WTC11 (cell line): Measurements from ENCODE around the gene FGD2. TPM values are rescaled to one million over a fixed set of nuclear protein-coding genes. Genes with fewer than 3 reads are reported as not detected.

ENCODE experiments used
- ATAC-seq: fragments of 200-7000 bp; cut with Tn5 transposase; 2 replicates; pipeline ENCODE4 v1.10.0; 2021; ENCODE audit warnings: mild to moderate bottlenecking, moderate library complexity
- CTCF ChIA-PET: fragments of 300-600 bp; sonication (Branson Sonifier 250); formaldehyde crosslinking; loops from one replicate; lab custom pipeline; 2021; ENCODE audit warnings: antibody characterized with exemption; lab: Charles Lee
- POLR2A ChIA-PET: fragments of 350-600 bp; sonication (Branson Sonifier 250); formaldehyde crosslinking; loops from one replicate; lab custom pipeline; 2021; ENCODE audit warnings: antibody characterized with exemption; lab: Charles Lee
- DNase-seq: peaks from one replicate; pipeline ENCODE4 v3.0.0; 2021; ENCODE audit warnings: low spot score
- H3K27ac Mint-ChIP-seq: 2 replicates; pipeline ENCODE4 v1.8.0; 2021; ENCODE audit warnings: mixed read lengths
- H3K27me3 Mint-ChIP-seq: 2 replicates; pipeline ENCODE4 v1.8.0; 2021; ENCODE audit warnings: low read depth, mild to moderate bottlenecking, moderate library complexity, mixed read lengths
- H3K36me3 Mint-ChIP-seq: 2 replicates; pipeline ENCODE4 v1.8.0; 2021; ENCODE audit warnings: mixed read lengths
- H3K4me1 Mint-ChIP-seq: 2 replicates; pipeline ENCODE4 v1.8.0; 2022; ENCODE audit warnings: mixed read lengths
- H3K4me3 Mint-ChIP-seq: 2 replicates; pipeline ENCODE4 v1.8.0; 2021; ENCODE audit warnings: mild to moderate bottlenecking, moderate library complexity, mixed read lengths
- H3K9me3 Mint-ChIP-seq: 2 replicates; pipeline ENCODE4 v1.8.0; 2021; ENCODE audit warnings: mixed read lengths
- ARID4B ChIP-seq: sonication (generic); formaldehyde crosslinking; IDR thresholded peaks from 2 replicates; pipeline ENCODE4 v1.8.0; 2023; ENCODE audit warnings: missing genetic modification reagents, mild to moderate bottlenecking, borderline replicate concordance
- ATF3 ChIP-seq: sonication (generic); formaldehyde crosslinking; conservative IDR thresholded peaks from 2 replicates; pipeline ENCODE4 v1.8.1; 2022; ENCODE audit warnings: mild to moderate bottlenecking, missing genetic modification reagents
- CREB1 ChIP-seq: sonication (generic); formaldehyde crosslinking; IDR thresholded peaks from 2 replicates; pipeline ENCODE4 v1.8.0; 2023; ENCODE audit warnings: mild to moderate bottlenecking, missing genetic modification reagents
- CTCF ChIP-seq: fragments of 200-600 bp; IDR thresholded peaks from 2 replicates; pipeline ENCODE4 v1.8.0; 2022; ENCODE audit warnings: antibody characterized with exemption
- EMX1 ChIP-seq: fragments of 250-450 bp; sonication (Bioruptor Pico); IDR thresholded peaks from 2 replicates; pipeline ENCODE4 v1.8.0; 2021; ENCODE audit warnings: mild to moderate bottlenecking
- ETV6 ChIP-seq: sonication (generic); formaldehyde crosslinking; IDR thresholded peaks from 2 replicates; pipeline ENCODE4 v1.8.1; 2022; ENCODE audit warnings: mild to moderate bottlenecking, missing genetic modification reagents
- JAZF1 ChIP-seq: fragments of 250-450 bp; sonication (Bioruptor Pico); IDR thresholded peaks from 2 replicates; pipeline ENCODE4 v1.9.0; 2021; ENCODE audit warnings: moderate library complexity, mild to moderate bottlenecking, inconsistent platforms
- JUN ChIP-seq: sonication (generic); formaldehyde crosslinking; IDR thresholded peaks from 2 replicates; pipeline ENCODE4 v1.8.0; 2023; ENCODE audit warnings: mild to moderate bottlenecking, missing genetic modification reagents
- PRDM15 ChIP-seq: sonication (generic); formaldehyde crosslinking; IDR thresholded peaks from 2 replicates; pipeline ENCODE4 v1.8.0; 2022; ENCODE audit warnings: missing genetic modification reagents
- SMAD3 ChIP-seq: sonication (generic); formaldehyde crosslinking; IDR thresholded peaks from 2 replicates; pipeline ENCODE4 v1.8.0; 2022; ENCODE audit warnings: missing genetic modification reagents, mild to moderate bottlenecking, borderline replicate concordance
- SMAD4 ChIP-seq: sonication (generic); formaldehyde crosslinking; IDR thresholded peaks from 2 replicates; pipeline ENCODE4 v1.8.0; 2022; ENCODE audit warnings: mild to moderate bottlenecking, missing genetic modification reagents
- SOX15 ChIP-seq: fragments of 250-450 bp; sonication (Bioruptor Pico); IDR thresholded peaks from 2 replicates; pipeline ENCODE4 v1.9.0; 2021; ENCODE audit warnings: mild to moderate bottlenecking
- ZBTB21 ChIP-seq: sonication (generic); formaldehyde crosslinking; IDR thresholded peaks from 2 replicates; pipeline ENCODE4 v1.8.1; 2023; ENCODE audit warnings: mild to moderate bottlenecking, missing genetic modification reagents, borderline replicate concordance
- ZMAT4 ChIP-seq: fragments of 250-450 bp; sonication (Bioruptor Pico); IDR thresholded peaks from 2 replicates; pipeline ENCODE4 v1.9.0; 2021; ENCODE audit warnings: mild to moderate bottlenecking
- ZNF396 ChIP-seq: fragments of 250-450 bp; sonication (Bioruptor Pico); IDR thresholded peaks from 2 replicates; pipeline ENCODE4 v1.8.0; 2021; ENCODE audit warnings: mild to moderate bottlenecking, moderate library complexity, borderline replicate concordance
- total RNA-seq: library from RNA; stranded (reverse); gene quantifications from 3 replicates; pipeline ENCODE4 v1.2.3, GENCODE V29; 2021
- TF ChIP-seq, protein P1 (sequence below): sonication (generic); formaldehyde crosslinking; IDR thresholded peaks from 2 replicates; pipeline ENCODE4 v1.8.1; 2023; ENCODE audit warnings: mild to moderate bottlenecking, missing genetic modification reagents, moderate library complexity
- TF ChIP-seq, protein P2 (sequence below): sonication (generic); formaldehyde crosslinking; IDR thresholded peaks from 2 replicates; pipeline ENCODE4 v1.8.0; 2022; ENCODE audit warnings: mild to moderate bottlenecking, missing genetic modification reagents

Gene FGD2
- total RNA-seq, 1 experiment from 2014 or later: 0.31 TPM

- H3K27ac Mint-ChIP-seq: no peak overlapping the region
- no peak overlapping the region for H3K4me3 Mint-ChIP-seq
- H3K9me3 Mint-ChIP-seq: no peaks in the 10 kb centered on the region
- no peaks in the 10 kb centered on the region for H3K27me3 Mint-ChIP-seq
- peaks cover 22% of the 10 kb centered on the region for H3K4me1 Mint-ChIP-seq
- H3K36me3 Mint-ChIP-seq: no peaks in the 10 kb centered on the region
- POLR2A ChIA-PET: no interaction called here
- no peak for DNase-seq
- peak; percentile 37 for ATAC-seq
- CTCF ChIA-PET: interaction anchor here (0.6 to 3.2 kb wide), 2 partner anchors 17 to 19 kb away, joined by 3 to 24 read pairs; no protein-coding TSS in a partner anchor
- no peak for TF ChIP-seq SOX15 (CRISPR knock-in tag)
- TF ChIP-seq, protein P1, sequence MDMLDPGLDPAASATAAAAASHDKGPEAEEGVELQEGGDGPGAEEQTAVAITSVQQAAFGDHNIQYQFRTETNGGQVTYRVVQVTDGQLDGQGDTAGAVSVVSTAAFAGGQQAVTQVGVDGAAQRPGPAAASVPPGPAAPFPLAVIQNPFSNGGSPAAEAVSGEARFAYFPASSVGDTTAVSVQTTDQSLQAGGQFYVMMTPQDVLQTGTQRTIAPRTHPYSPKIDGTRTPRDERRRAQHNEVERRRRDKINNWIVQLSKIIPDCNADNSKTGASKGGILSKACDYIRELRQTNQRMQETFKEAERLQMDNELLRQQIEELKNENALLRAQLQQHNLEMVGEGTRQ (CRISPR knock-in tag): 0 out of 2 replicates have a peak, but pooled peaks have one; percentile 21
Measured at GRCh38 chr6:36999061-36999750, 6.2 kb upstream of the FGD2 start.

DNA sequence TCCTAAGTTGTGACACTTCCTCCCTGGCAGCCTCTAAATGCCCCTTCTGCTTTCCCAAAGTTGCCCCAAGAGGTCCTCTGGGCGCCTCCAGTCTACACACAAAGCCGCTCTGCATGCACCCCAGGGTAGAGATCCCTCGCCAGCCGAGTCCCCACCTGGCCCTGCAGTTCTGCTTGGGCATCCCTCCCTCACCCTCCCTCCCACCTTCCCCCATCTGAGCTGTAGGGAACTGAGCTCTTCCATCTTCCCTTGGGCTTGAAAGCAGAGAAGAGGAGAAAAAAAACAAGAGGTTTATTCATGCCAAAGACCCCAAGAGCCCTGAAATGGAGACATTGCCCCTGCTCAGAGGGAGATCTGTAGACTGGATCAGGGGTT is 5.7 kb upstream of the FGD2 start:
- no peak for DNase-seq
- no peak overlapping the region for H3K4me3 Mint-ChIP-seq
- H3K36me3 Mint-ChIP-seq: no peaks in the 10 kb centered on the region
- H3K9me3 Mint-ChIP-seq: no peaks in the 10 kb centered on the region
- ATAC-seq: no peak
- ChIA-PET POLR2A (no interaction called here), CTCF (interaction anchor here (0.6 to 3.2 kb wide), 2 partner anchors 19 to 241 kb away, joined by 4 to 24 read pairs; no protein-coding TSS in a partner anchor)
- TF ChIP-seq JUN (CRISPR knock-in tag) (no peak), SMAD4 (CRISPR knock-in tag) (no peak), CTCF (no peak), JAZF1 (no peak), SMAD3 (CRISPR knock-in tag) (no peak), ZNF396 (no peak), ARID4B (CRISPR knock-in tag) (no peak), ETV6 (CRISPR knock-in tag) (no peak), ZBTB21 (CRISPR knock-in tag) (no peak), CREB1 (CRISPR knock-in tag) (no peak)
- no peaks in the 10 kb centered on the region for H3K27me3 Mint-ChIP-seq
- H3K4me1 Mint-ChIP-seq: peaks cover 22% of the 10 kb centered on the region
- no peak overlapping the region for H3K27ac Mint-ChIP-seq

- H3K27me3 Mint-ChIP-seq: no peaks in the 10 kb centered on the region
- ChIA-PET CTCF (interaction anchor here (1.2 kb wide), 1 partner anchor 14 kb away, joined by 3 read pairs; no protein-coding TSS in a partner anchor), POLR2A (no interaction called here)
- no peaks in the 10 kb centered on the region for H3K9me3 Mint-ChIP-seq
- 0 out of 2 replicates have a peak, but pooled peaks cover 2% of the 10 kb centered on the region for H3K4me1 Mint-ChIP-seq
- ATAC-seq (no peak), DNase-seq (no peak)
- H3K27ac Mint-ChIP-seq: no peak overlapping the region; the same call in 1 of the 2 replicates
- H3K4me3 Mint-ChIP-seq: no peak overlapping the region
- H3K36me3 Mint-ChIP-seq: no peaks in the 10 kb centered on the region
- TF ChIP-seq EMX1 (CRISPR knock-in tag) (no peak), ATF3 (no peak), PRDM15 (CRISPR knock-in tag) (no peak), ZMAT4 (CRISPR knock-in tag) (no peak)
- TF ChIP-seq, protein P2, sequence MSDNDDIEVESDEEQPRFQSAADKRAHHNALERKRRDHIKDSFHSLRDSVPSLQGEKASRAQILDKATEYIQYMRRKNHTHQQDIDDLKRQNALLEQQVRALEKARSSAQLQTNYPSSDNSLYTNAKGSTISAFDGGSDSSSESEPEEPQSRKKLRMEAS (CRISPR knock-in tag): no peak
Measured at GRCh38 chr6:37004044-37004980, 1.1 kb upstream of the FGD2 start.
